VCaP (cell line): Measurements from ENCODE around the gene OR10V1.
A peak's percentile ranks its signal among the peaks of the same experiment; 100 is the strongest.

Experiments used
- H3K27ac ChIP-seq: fragments of 450-650 bp; 2 replicates; pipeline ENCODE4 v1.5.1; 2017
- TF ChIP-seq, protein P1 (sequence below): fragments of 450-650 bp; conservative IDR thresholded peaks from 2 replicates; pipeline ENCODE4 v1.5.1; 2017; ENCODE audit warnings: mild to moderate bottlenecking, moderate library complexity

Gene OR10V1

DNA sequence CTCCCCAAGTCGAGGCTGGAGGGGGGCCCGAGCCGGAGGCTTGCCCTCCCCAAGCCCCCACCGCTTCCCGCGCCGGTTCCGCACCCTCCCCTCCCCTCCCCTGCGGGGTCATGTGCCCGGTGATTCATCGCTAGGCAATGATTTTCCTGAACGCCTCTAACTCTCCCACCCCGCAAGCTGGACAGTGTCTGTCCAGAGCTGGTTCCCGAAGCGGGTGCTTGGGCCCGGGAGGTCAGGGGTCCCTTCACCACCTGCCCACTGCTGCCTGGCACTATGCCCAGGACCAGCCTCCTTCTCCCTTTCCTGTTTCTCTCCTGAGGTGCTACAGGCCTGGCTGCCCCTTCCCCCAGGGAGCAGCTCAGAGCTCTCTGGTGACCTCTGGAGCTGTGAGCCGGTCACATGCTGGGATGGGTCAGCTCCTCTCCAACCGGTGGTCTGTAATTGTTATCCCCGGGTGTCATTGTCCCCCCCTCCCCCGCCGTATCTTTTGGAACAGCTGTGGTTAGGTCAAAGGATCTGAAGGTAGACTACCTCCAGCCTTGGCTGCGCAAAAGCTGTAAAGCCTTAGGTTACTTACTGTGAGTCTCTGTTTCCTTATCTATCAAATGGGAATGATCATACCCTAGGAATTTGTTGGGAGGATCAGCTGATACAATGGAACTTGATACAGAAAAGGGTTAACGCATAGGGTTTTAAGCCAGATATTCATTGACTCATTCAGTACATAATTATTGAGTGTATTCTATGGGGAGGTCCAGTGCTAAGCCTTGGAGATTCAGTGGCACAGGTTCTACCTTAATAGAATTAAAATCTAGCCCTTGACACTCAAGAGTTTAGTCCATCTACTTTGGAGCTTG lies 42.3 kb upstream of the OR10V1 start:
- peak overlapping the region; percentile 85 for H3K27ac ChIP-seq
- TF ChIP-seq, protein P1, sequence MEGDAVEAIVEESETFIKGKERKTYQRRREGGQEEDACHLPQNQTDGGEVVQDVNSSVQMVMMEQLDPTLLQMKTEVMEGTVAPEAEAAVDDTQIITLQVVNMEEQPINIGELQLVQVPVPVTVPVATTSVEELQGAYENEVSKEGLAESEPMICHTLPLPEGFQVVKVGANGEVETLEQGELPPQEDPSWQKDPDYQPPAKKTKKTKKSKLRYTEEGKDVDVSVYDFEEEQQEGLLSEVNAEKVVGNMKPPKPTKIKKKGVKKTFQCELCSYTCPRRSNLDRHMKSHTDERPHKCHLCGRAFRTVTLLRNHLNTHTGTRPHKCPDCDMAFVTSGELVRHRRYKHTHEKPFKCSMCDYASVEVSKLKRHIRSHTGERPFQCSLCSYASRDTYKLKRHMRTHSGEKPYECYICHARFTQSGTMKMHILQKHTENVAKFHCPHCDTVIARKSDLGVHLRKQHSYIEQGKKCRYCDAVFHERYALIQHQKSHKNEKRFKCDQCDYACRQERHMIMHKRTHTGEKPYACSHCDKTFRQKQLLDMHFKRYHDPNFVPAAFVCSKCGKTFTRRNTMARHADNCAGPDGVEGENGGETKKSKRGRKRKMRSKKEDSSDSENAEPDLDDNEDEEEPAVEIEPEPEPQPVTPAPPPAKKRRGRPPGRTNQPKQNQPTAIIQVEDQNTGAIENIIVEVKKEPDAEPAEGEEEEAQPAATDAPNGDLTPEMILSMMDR = no peak; the same call in 1 of the 2 replicates

DNA sequence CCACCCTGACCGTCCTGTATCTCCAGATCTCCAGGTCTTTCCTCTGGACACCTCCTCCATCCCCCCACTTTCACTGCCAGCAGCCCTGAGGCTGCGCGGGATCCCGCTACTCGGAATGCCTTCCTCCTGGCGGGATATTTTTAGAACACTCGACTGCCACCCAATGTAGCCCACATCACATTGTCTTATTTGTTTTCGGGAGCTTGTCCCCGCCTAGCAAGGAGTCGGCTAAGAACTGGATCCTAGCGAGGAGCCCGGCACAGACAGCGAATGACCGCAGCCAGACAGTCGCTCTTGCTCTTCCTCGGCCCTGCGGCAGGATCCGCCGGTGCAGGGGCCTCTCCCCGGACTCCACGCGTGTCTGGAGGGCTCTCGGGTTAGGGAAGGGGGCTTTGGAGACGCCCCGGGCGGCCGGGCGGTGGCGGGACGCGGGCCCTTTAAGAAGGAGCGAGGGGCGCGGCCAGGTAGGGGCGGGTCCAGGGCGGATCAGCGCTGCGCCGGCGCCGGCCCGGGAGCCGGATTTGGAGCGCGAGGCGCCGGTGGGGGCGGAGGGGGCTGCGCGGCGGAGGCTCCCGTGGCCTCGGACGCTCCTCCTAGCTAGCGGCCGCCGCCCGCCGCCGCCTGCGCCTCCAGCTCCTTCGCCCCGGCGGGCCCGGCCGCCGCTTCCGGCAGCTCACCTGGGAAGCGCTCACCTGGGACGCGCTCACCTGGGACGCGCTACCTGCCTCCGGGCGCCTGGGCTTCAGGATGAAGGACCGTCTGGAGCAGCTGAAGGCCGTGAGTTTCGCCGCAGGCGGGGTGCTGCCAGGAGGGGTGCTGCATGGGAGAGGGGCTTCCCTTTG lies 41.4 kb upstream of the OR10V1 start, which contains the start of gene STX3:
Gene STX3 (plus strand): TSS at position 518 of the 842 bp plus-strand sequence. CDS start 230 bp downstream, at position 748.
- H3K27ac ChIP-seq = peak within 1 kb of the TSS; percentile 85

DNA sequence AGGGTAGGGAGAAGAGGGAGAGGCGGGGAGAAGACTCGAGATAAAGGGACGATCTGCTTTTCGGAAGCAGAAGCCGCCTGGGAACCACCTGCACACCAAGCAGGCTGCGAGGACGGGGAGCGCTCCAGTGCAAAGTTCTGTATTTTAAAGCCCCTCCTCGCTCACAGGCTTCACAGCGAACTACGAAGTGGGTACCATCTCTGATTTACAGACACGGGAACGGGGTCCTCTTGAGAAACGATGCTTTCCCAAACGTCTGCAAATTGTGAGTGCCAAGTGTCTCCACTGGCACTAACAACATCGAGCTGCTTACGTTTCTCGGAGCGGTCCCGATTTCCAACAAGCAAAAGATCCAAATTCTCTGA lies 40.8 kb upstream of the OR10V1 start:
- TF ChIP-seq, protein P1 = no peak
- H3K27ac ChIP-seq = peak overlapping the region; percentile 85

More for the DNA sequence above, 41.4 kb upstream of the OR10V1 start, which contains the start of gene STX3:
- TF ChIP-seq, protein P1 = no peak

DNA sequence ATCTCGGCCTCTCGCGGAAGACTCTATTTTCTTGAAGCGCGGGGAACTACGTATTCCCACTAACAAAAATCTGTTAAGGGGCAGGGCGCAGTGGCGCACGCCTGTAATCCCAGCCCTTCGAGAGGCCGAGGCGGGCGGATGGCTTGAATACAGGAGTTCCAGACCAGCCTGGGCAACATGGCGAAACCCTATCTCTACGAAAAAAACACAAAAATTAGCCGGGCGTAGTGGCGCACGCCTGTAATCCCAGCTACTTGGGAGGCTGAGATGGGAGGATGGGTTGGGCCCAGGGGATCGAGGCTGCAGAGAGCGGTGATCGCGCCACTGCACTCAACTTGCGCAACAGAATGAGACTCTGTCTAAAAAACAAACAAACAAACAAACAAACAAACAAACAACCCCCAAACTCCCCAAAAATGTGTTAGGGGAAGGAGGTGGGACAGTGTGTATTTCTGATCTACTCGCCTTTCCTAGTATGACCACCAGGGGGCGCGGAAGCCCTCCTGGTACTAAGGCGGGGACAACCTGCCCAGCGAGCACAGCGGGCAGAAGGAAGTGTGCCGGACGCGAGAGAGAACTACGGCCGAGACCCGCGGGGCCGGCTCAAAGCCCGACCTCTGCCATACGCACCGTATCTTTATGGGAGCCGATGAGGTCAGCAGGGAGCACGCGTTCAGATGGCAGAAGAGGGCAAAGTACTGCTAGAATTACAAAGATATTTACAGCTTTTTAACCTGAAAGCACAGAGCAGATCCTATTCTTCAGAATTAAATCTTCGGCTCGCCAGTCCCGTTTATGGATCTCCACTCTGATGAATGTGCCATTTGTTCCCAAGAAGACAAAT lies 40.2 kb upstream of the OR10V1 start:
- peak overlapping the region; percentile 85 for H3K27ac ChIP-seq
- TF ChIP-seq, protein P1 = peak; percentile 95

DNA sequence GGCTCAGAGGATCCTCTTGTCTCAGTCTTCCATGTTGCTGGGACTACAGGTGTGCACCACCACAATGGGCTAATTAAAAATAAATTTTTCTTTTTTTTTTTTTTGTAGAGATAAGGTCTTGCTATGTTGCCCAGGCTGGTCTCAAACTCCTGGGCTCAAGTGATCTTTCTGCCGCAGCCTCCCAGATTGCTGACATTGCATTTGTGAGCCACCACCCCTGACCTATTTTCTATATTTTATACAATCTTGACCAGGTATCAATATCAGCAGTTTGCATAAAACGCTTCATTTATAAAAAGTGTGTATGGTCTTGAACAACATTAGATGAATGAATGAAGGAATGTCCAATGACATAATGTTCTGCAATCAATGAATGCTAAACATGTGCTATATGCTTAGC lies 32.5 kb upstream of the OR10V1 start:
- TF ChIP-seq, protein P1 = no peak
- H3K27ac ChIP-seq = no peak overlapping the region

DNA sequence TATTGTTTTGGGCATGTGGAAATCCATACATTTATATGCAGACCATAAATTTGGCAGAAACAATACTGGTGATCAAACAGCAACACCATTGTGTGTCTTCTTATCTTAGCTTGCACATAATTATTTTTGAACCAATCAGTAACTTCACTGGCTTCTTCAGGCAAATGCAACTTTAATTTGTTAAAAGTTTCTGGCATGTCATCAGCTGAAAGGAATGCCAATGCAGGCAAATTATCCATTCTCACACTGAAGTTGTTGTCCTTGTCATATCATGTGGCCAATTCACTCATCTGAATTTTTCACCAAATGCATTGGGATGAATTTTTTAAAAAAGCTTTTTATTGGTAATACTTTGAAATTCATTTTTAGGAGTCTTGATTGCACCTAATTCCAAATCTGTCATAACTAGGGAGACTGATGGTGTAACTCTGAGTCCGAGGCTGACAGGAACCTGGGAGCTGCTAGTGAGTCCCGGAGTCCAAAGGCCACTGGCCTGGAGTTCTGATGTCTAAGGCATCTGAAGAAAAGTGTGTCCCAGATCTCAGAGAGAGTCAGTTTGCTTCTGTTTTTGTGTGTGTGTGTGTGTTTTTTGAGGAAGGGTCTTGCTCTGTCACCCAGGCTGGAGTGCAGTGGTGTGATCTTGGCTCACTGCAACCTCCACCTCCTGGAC lies 17.4 kb upstream of the OR10V1 start:
- no peak overlapping the region for H3K27ac ChIP-seq
- TF ChIP-seq, protein P1 = no peak
